HCT116 (cell line): Measurements from ENCODE around the gene LRRC47. TPM values are rescaled to one million over a fixed set of nuclear protein-coding genes. Genes with fewer than 3 reads are reported as not detected.

Source experiments
- ATAC-seq: fragments of 200-7000 bp; cut with Tn5 transposase; 2 replicates; pipeline ENCODE4 v1.9.1; 2020; ENCODE audit warnings: mild to moderate bottlenecking, moderate library complexity
- BruUV-seq: library from RNA; stranded (reverse); fragments of 400-500 nt; replicated peaks from 2 replicates; lab custom pipeline; 2021; lab: Mats Ljungman, UMichigan
- CTCF ChIA-PET: fragments of 300-600 bp; sonication (Branson Sonifier 250); formaldehyde crosslinking; loops from one replicate; lab custom pipeline; 2021; ENCODE audit warnings: antibody characterized with exemption; lab: Charles Lee
- POLR2A ChIA-PET: fragments of 300-600, 350-600 bp; sonication (Branson Sonifier 250); formaldehyde crosslinking; loops from one replicate; lab custom pipeline; 2021; ENCODE audit warnings: antibody characterized with exemption; lab: Charles Lee
- RAD21 ChIA-PET, 2 experiments: fragments of 300-600 bp; sonication (Branson Sonifier 250); formaldehyde crosslinking; loops; one replicate each; lab custom pipeline; 2023; ENCODE audit warnings: low total read pairs in 2 of 2; ENCODE audit not compliant: uncharacterized antibody in 2 of 2, unreplicated experiment in 2 of 2, low non-redundant PET in 1 of 2; lab: Charles Lee
- DNase-seq: peaks from one replicate; pipeline ENCODE4 v3.0.0-alpha.2; 2010; ENCODE audit warnings: low read depth, low spot score
- H2AFZ ChIP-seq: fragments of 200-600 bp; shearing (Covaris generic), sonication (generic); 2 replicates; pipeline ENCODE4 v1.6.1; 2017; ENCODE audit warnings: low read depth, mixed run types, mixed read lengths, antibody characterized with exemption, low read length; ENCODE audit not compliant: poor library complexity, severe bottlenecking
- H3K27ac ChIP-seq: 2 replicates; pipeline ENCODE4 v1.5.1; 2012; ENCODE audit warnings: low read depth, low read length
- H3K27me3 ChIP-seq: fragments of 200-600 bp; sonication (generic); 2 replicates; pipeline ENCODE4 v1.6.1; 2016; ENCODE audit warnings: mixed run types, low read length, mixed read lengths; ENCODE audit not compliant: insufficient read depth
- H3K36me3 ChIP-seq, 2 experiments: fragments of 200-500 bp in 1 of 2; fragments of 200-600 bp in 1 of 2; sonication (Bioruptor generic) in 1 of 2; sonication (generic) in 1 of 2; 2 replicates each; pipeline versions ENCODE4 v1.5.1 to v1.6.1; 2014 to 2016; ENCODE audit warnings: low read length in 2 of 2, inconsistent platforms in 1 of 2, mixed read lengths in 1 of 2, mixed run types in 1 of 2; ENCODE audit not compliant: insufficient read depth in 2 of 2, control insufficient read depth in 1 of 2
- H3K4me1 ChIP-seq, 2 experiments: fragments of 200-600 bp in 1 of 2; sonication (generic) in 1 of 2; 2 replicates each; pipeline versions ENCODE4 v1.5.1 to v1.6.1; 2012 to 2017; ENCODE audit warnings: low read length in 2 of 2, inconsistent platforms in 1 of 2, mild to moderate bottlenecking in 1 of 2, mixed read lengths in 1 of 2, mixed run types in 1 of 2, moderate library complexity in 1 of 2; ENCODE audit not compliant: insufficient read depth in 2 of 2, control insufficient read depth in 1 of 2
- H3K4me2 ChIP-seq: fragments of 200-600 bp; sonication (generic); 2 replicates; pipeline ENCODE4 v1.6.1; 2017; ENCODE audit warnings: mixed run types, low read length, mixed read lengths
- H3K4me3 ChIP-seq, 2 experiments: fragments of 200-600 bp in 1 of 2; sonication (generic) in 1 of 2; replicated peaks in 1 of 2; 2 replicates each; pipeline ENCODE4 v1.5.1; 2011 to 2016; ENCODE audit warnings: low read length in 2 of 2, control low read depth in 1 of 2, low read depth in 1 of 2, mild to moderate bottlenecking in 1 of 2, mixed read lengths in 1 of 2, mixed run types in 1 of 2
- H3K79me2 ChIP-seq: fragments of 200-600 bp; sonication (generic); 2 replicates; pipeline ENCODE4 v1.6.1; 2017; ENCODE audit warnings: mild to moderate bottlenecking, mixed run types, low read length, moderate library complexity, mixed read lengths; ENCODE audit not compliant: insufficient read depth
- H3K9ac ChIP-seq: fragments of 200-600 bp; sonication (generic); 2 replicates; pipeline ENCODE4 v1.6.1; 2016; ENCODE audit warnings: low read length, mixed read lengths
- H3K9me2 ChIP-seq: fragments of 200-600 bp; sonication (generic), shearing (Covaris generic); 2 replicates; pipeline ENCODE4 v1.6.1; 2017; ENCODE audit warnings: mixed run types, mild to moderate bottlenecking, moderate library complexity; ENCODE audit not compliant: insufficient read depth
- H3K9me3 ChIP-seq, 2 experiments: fragments of 200-500 bp in 1 of 2; fragments of 200-600 bp in 1 of 2; sonication (Bioruptor generic) in 1 of 2; sonication (generic) in 1 of 2; 2 replicates each; pipeline ENCODE4 v1.6.1; 2014 to 2017; ENCODE audit warnings: low read length in 2 of 2, mixed read lengths in 2 of 2, inconsistent platforms in 1 of 2, low read depth in 1 of 2, mild to moderate bottlenecking in 1 of 2, mixed run types in 1 of 2, moderate library complexity in 1 of 2; ENCODE audit not compliant: control insufficient read depth in 1 of 2, insufficient read depth in 1 of 2
- H4K20me1 ChIP-seq: fragments of 200-600 bp; sonication (generic), shearing (Covaris generic); 2 replicates; pipeline ENCODE4 v1.6.1; 2017; ENCODE audit warnings: mixed run types, mild to moderate bottlenecking, moderate library complexity; ENCODE audit not compliant: insufficient read depth
- CBX3 ChIP-seq: IDR thresholded peaks from 2 replicates; pipeline ENCODE4 v1.6.1; 2012; ENCODE audit warnings: low read depth
- FOSL1 ChIP-seq: IDR thresholded peaks from 2 replicates; pipeline ENCODE4 v1.6.1; 2012; ENCODE audit warnings: low read depth
- JUND ChIP-seq: IDR thresholded peaks from 2 replicates; pipeline ENCODE4 v1.6.1; 2012
- POLR2AphosphoS5 ChIP-seq: IDR thresholded peaks from 2 replicates; pipeline ENCODE4 v1.6.1; 2011; ENCODE audit warnings: mild to moderate bottlenecking, low read depth, low read length, moderate library complexity
- SP1 ChIP-seq: IDR thresholded peaks from 2 replicates; pipeline ENCODE4 v1.6.1; 2012; ENCODE audit warnings: low read depth
- TCF7L2 ChIP-seq: IDR thresholded peaks from 2 replicates; pipeline ENCODE4 v1.7.0; 2011; ENCODE audit warnings: borderline replicate concordance, inconsistent platforms; ENCODE audit not compliant: insufficient read depth, insufficient read length; ENCODE audit errors: extremely low read depth
- YY1 ChIP-seq: IDR thresholded peaks from 2 replicates; pipeline ENCODE4 v1.6.1; 2011; ENCODE audit warnings: low read length, low read depth, moderate library complexity, mild to moderate bottlenecking; ENCODE audit not compliant: insufficient replicate concordance; ENCODE audit errors: extremely low read depth
- ZFX ChIP-seq: fragments of 450-650 bp; IDR thresholded peaks from 2 replicates; pipeline ENCODE4 v1.6.1; 2017
- intact Hi-C: fragments of 100-400 bp; cut with micrococcal nuclease; formaldehyde crosslinking; loops from 2 replicates; pipeline ENCODE4 v1.10.0; 2022
- total RNA-seq: library from RNA; stranded (reverse); gene quantifications from one replicate; pipeline ENCODE4 v1.2.1, GENCODE V29; 2021; ENCODE audit not compliant: unreplicated experiment
- TF ChIP-seq, protein P1 (sequence below): IDR thresholded peaks from 2 replicates; pipeline ENCODE4 v1.6.1; 2012; ENCODE audit warnings: low read depth

Gene LRRC47
- total RNA-seq, 1 experiment from 2014 or later, result 48.0 TPM

DNA sequence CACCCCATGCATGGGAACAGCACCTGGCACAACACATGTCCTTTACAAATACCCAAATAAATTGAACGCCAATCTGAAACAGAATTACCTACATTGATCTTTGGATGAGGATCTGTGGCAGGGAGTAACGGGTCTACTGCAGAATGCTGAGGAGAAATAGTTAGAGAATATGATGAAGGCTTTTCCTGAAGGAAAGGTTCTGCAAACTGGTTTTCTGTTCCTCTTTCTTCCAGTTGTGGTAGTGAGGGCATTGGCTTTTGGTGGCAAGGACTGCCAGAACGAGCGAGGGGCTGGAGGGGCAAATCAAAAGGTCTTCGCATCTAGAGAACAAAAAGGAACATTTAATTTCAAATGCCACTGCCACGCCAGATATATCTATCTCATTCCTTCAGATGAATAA lies 40.9 kb upstream of the LRRC47 start:
- intact Hi-C loops, result no loop called here
- H4K20me1 ChIP-seq, result no peaks in the 10 kb centered on the region
- H3K27me3 ChIP-seq, result no peaks in the 10 kb centered on the region
- no peak for DNase-seq
- H3K79me2 ChIP-seq, result no peaks in the 10 kb centered on the region
- TF ChIP-seq POLR2AphosphoS5 (no peak), CBX3 (no peak), ZFX (no peak), JUND (no peak), SP1 (no peak), TCF7L2 (no peak), YY1 (no peak), FOSL1 (no peak)
- TF ChIP-seq, protein P1, sequence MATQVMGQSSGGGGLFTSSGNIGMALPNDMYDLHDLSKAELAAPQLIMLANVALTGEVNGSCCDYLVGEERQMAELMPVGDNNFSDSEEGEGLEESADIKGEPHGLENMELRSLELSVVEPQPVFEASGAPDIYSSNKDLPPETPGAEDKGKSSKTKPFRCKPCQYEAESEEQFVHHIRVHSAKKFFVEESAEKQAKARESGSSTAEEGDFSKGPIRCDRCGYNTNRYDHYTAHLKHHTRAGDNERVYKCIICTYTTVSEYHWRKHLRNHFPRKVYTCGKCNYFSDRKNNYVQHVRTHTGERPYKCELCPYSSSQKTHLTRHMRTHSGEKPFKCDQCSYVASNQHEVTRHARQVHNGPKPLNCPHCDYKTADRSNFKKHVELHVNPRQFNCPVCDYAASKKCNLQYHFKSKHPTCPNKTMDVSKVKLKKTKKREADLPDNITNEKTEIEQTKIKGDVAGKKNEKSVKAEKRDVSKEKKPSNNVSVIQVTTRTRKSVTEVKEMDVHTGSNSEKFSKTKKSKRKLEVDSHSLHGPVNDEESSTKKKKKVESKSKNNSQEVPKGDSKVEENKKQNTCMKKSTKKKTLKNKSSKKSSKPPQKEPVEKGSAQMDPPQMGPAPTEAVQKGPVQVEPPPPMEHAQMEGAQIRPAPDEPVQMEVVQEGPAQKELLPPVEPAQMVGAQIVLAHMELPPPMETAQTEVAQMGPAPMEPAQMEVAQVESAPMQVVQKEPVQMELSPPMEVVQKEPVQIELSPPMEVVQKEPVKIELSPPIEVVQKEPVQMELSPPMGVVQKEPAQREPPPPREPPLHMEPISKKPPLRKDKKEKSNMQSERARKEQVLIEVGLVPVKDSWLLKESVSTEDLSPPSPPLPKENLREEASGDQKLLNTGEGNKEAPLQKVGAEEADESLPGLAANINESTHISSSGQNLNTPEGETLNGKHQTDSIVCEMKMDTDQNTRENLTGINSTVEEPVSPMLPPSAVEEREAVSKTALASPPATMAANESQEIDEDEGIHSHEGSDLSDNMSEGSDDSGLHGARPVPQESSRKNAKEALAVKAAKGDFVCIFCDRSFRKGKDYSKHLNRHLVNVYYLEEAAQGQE, result no peak
- no peak overlapping the region for H3K27ac ChIP-seq
- ChIA-PET POLR2A (no interaction called here), CTCF (no interaction called here), RAD21 (no interaction called here)
- H2AFZ ChIP-seq, result no peak overlapping the region
- BruUV-seq, result no TSS peak
- no peak for ATAC-seq
- no peak overlapping the region for H3K4me3 ChIP-seq
- no peak overlapping the region for H3K9ac ChIP-seq
- H3K36me3 ChIP-seq, result peaks cover 5 to 7% of the 10 kb centered on the region in 2 experiments; a peak in 3 of 4 replicates
- no peaks in the 10 kb centered on the region for H3K4me1 ChIP-seq
- no peaks in the 10 kb centered on the region for H3K9me3 ChIP-seq
- no peak overlapping the region for H3K4me2 ChIP-seq
- no peaks in the 10 kb centered on the region for H3K9me2 ChIP-seq
